HepG2 (cell line): Measurements from ENCODE around the gene ZNF440. TPM values are rescaled to one million over a fixed set of nuclear protein-coding genes. Genes with fewer than 3 reads are reported as not detected.

Experiments used
- ATAC-seq: fragments of 200-7000 bp; cut with Tn5 transposase; 3 replicates; pipeline ENCODE4 v1.9.1; 2020; ENCODE audit warnings: mild to moderate bottlenecking, moderate library complexity
- BruUV-seq: library from RNA; stranded (reverse); fragments of 400-500 nt; replicated peaks from 2 replicates; lab custom pipeline; 2021; lab: Mats Ljungman, UMichigan
- CTCF ChIA-PET: fragments of 300-600 bp; formaldehyde crosslinking; extraction: SDS; loops from one replicate; lab custom pipeline; 2021; ENCODE audit warnings: low total read pairs, inconsistent platforms, low intra/inter-chr PET ratio; lab: Yijun Ruan, JAX
- POLR2A ChIA-PET: fragments of 350-600 bp; sonication (Branson Sonifier 250); formaldehyde crosslinking; loops from one replicate; lab custom pipeline; 2020; ENCODE audit warnings: antibody characterized with exemption, inconsistent platforms; lab: Yijun Ruan, JAX
- DNase-seq: peaks from one replicate; pipeline ENCODE4 v3.0.0-alpha.2; 2015; ENCODE audit warnings: low spot score
- FAIRE-seq: peaks from 3 replicates; lab custom pipeline; 2011; peaks lifted over from hg19 to GRCh38; lab: Jason Lieb, UNC
- H2AFZ ChIP-seq: one replicate; pipeline ENCODE4 v1.6.1; 2011; ENCODE audit warnings: low read length, inconsistent platforms
- H3K27ac ChIP-seq: fragments of 300-600 bp; 3 replicates; pipeline ENCODE4 v1.8.0; 2011; ENCODE audit warnings: mixed run types, mild to moderate bottlenecking, mixed read lengths, low read length, inconsistent platforms; ENCODE audit not compliant: insufficient read depth; ENCODE audit errors: extremely low read length
- H3K27me3 ChIP-seq, 2 experiments: fragments of 200-600 bp in 1 of 2; 2 replicates in 1 of 2; 3 replicates in 1 of 2; pipeline versions ENCODE4 v1.6.0 to v1.8.0; 2011; ENCODE audit warnings: low read length in 2 of 2, mild to moderate bottlenecking in 2 of 2, moderate library complexity in 2 of 2, inconsistent platforms in 1 of 2; ENCODE audit not compliant: insufficient read depth in 2 of 2, control insufficient read depth in 1 of 2
- H3K36me3 ChIP-seq, 2 experiments: fragments of 200-600 bp in 1 of 2; replicated peaks in 1 of 2; 2 replicates in 1 of 2; 3 replicates in 1 of 2; pipeline versions ENCODE4 v1.5.1 to v1.8.0; 2011; ENCODE audit warnings: low read length in 2 of 2, inconsistent platforms in 1 of 2; ENCODE audit not compliant: insufficient read depth in 2 of 2, control insufficient read depth in 1 of 2
- H3K4me1 ChIP-seq: 2 replicates; pipeline ENCODE4 v1.5.1; 2012; ENCODE audit warnings: low read length, inconsistent platforms; ENCODE audit not compliant: insufficient read depth
- H3K4me2 ChIP-seq: 2 replicates; pipeline ENCODE4 v1.6.0; 2011; ENCODE audit warnings: low read depth, low read length, inconsistent platforms
- H3K4me3 ChIP-seq, 3 experiments: fragments of 200-600 bp in 1 of 3; sonication (generic), shearing (Covaris generic) in 1 of 3; replicated peaks in 1 of 3; 2 replicates each; pipeline ENCODE4 v1.5.1; 2011 to 2016; ENCODE audit warnings: low read length in 3 of 3, inconsistent platforms in 2 of 3, low read depth in 2 of 3, mild to moderate bottlenecking in 2 of 3, control low read depth in 1 of 3, mixed read lengths in 1 of 3; ENCODE audit not compliant: insufficient read depth in 1 of 3
- H3K79me2 ChIP-seq: one replicate; pipeline ENCODE4 v1.6.1; 2011; ENCODE audit warnings: low read length, inconsistent platforms; ENCODE audit not compliant: insufficient read depth
- H3K9ac ChIP-seq: 2 replicates; pipeline ENCODE4 v1.6.0; 2011; ENCODE audit warnings: mild to moderate bottlenecking, low read depth, low read length, inconsistent platforms; ENCODE audit not compliant: insufficient read depth
- H3K9me3 ChIP-seq: 2 replicates; pipeline ENCODE4 v1.5.1; 2012; ENCODE audit warnings: mild to moderate bottlenecking, low read length
- H4K20me1 ChIP-seq: 2 replicates; pipeline ENCODE4 v1.6.0; 2011; ENCODE audit warnings: inconsistent platforms, mild to moderate bottlenecking, low read length, moderate library complexity; ENCODE audit not compliant: insufficient read depth
- ADNP ChIP-seq: sonication (generic); formaldehyde crosslinking; IDR thresholded peaks from 2 replicates; pipeline ENCODE4 v1.4.0; 2020; ENCODE audit warnings: missing genetic modification reagents
- AKAP8 ChIP-seq: sonication (generic); formaldehyde crosslinking; IDR thresholded peaks from 2 replicates; pipeline ENCODE4 v1.5.1; 2020; ENCODE audit warnings: mild to moderate bottlenecking, missing genetic modification reagents
- ASH2L ChIP-seq: fragments of 300-600, 200-600 bp; sonication (generic); IDR thresholded peaks from 2 replicates; pipeline ENCODE4 v1.7.0; 2017; ENCODE audit warnings: low read depth, mild to moderate bottlenecking, moderate library complexity, mixed read lengths, low read length; ENCODE audit not compliant: insufficient read length
- JUND ChIP-seq: sonication (generic); formaldehyde crosslinking; IDR thresholded peaks from 2 replicates; pipeline ENCODE4 v1.8.0; 2022; ENCODE audit warnings: mild to moderate bottlenecking, missing genetic modification reagents
- MAFF ChIP-seq: IDR thresholded peaks from 2 replicates; pipeline ENCODE4 v1.6.1; 2011; ENCODE audit warnings: low read depth, low read length, improper control_type of control experiment
- MTERF4 ChIP-seq: sonication (generic); formaldehyde crosslinking; IDR thresholded peaks from 2 replicates; pipeline ENCODE4 v1.8.0; 2023; ENCODE audit warnings: mild to moderate bottlenecking, missing genetic modification reagents
- MYPOP ChIP-seq: sonication (generic); formaldehyde crosslinking; IDR thresholded peaks from 2 replicates; pipeline ENCODE4 v1.8.1; 2023; ENCODE audit warnings: mild to moderate bottlenecking, moderate library complexity, missing genetic modification reagents
- PBX3 ChIP-seq: sonication (generic); formaldehyde crosslinking; IDR thresholded peaks from 2 replicates; pipeline ENCODE4 v1.8.1; 2023; ENCODE audit warnings: missing genetic modification reagents, inconsistent platforms, borderline replicate concordance
- PHF8 ChIP-seq: sonication (generic); formaldehyde crosslinking; IDR thresholded peaks from 2 replicates; pipeline ENCODE4 v1.5.0; 2020; ENCODE audit warnings: missing genetic modification reagents
- SIN3A ChIP-seq: IDR thresholded peaks from 2 replicates; pipeline ENCODE4 v1.6.1; 2011; ENCODE audit warnings: low read depth, mild to moderate bottlenecking, control low read depth, low read length, borderline replicate concordance
- ZNF30 ChIP-seq: sonication (generic); formaldehyde crosslinking; IDR thresholded peaks from 2 replicates; pipeline ENCODE4 v1.5.0; 2020; ENCODE audit warnings: mild to moderate bottlenecking, missing genetic modification reagents
- ZNF33A ChIP-seq: sonication (generic); formaldehyde crosslinking; IDR thresholded peaks from 2 replicates; pipeline ENCODE4 v1.5.1; 2020; ENCODE audit warnings: missing genetic modification reagents, mild to moderate bottlenecking, moderate library complexity, borderline replicate concordance
- ZNF546 ChIP-seq: sonication (generic); formaldehyde crosslinking; conservative IDR thresholded peaks from 2 replicates; pipeline ENCODE4 v1.8.1; 2023; ENCODE audit warnings: mild to moderate bottlenecking, missing genetic modification reagents
- ZNF784 ChIP-seq: sonication (generic); formaldehyde crosslinking; IDR thresholded peaks from 2 replicates; pipeline ENCODE4 v1.5.1; 2020; ENCODE audit warnings: missing genetic modification reagents, mild to moderate bottlenecking, borderline replicate concordance
- WGBS: methylation state at CpG from one replicate; pipeline ENCODE4 v1.1.6; 2017; ENCODE audit warnings: low lambda C conversion rate; 5-methylcytosine and 5-hydroxymethylcytosine counted together
- in situ Hi-C: cut with HindIII; loops from 2 replicates; pipeline ENCODE4 v1.10.0; 2017; ENCODE audit warnings: low pct_unique_long_range_greater_than_20kb; ENCODE audit not compliant: extremely low pct_ligation_motif_present
- intact Hi-C: fragments of 100-400 bp; cut with micrococcal nuclease; formaldehyde crosslinking; loops from one replicate; pipeline ENCODE4 v1.10.0; 2022; ENCODE audit not compliant: unreplicated experiment
- polyA plus RNA-seq, 8 experiments: library from polyadenylated mRNA; depleted of rRNA in 3 of 8; stranded (reverse) in 7 of 8; unstranded in 1 of 8; fragments of >200 nt; fragmentation: Illumina TruSeq in 4 of 8; extraction: Trizol in 4 of 8; gene quantifications; 2 replicates each; pipeline versions ENCODE4 v1.2.1 to v1.2.3, GENCODE V29; 2011 to 2016; ENCODE audit warnings: low read depth in 4 of 8, missing spikeins in 1 of 8, mixed read lengths in 1 of 8; ENCODE audit not compliant: insufficient read depth in 1 of 8
- total RNA-seq, 5 experiments: library from RNA; depleted of rRNA; stranded (reverse); fragments of >200 nt; fragmentation: Illumina TruSeq; extraction: Trizol; gene quantifications; 2 replicates each; pipeline ENCODE4 v1.2.3, GENCODE V29; 2016; ENCODE audit warnings: low read depth in 1 of 5

ZNF440 gene
- total and polyA plus RNA-seq, 2 of the 13 experiments (the other 11 are each of a cell fraction or from before 2014, with no cell fraction given) = 2.7 to 12.4 TPM

- TF ChIP-seq MTERF4 = no peak
Measured at GRCh38 chr19:11853358-11853757, 39.3 kb downstream of the ZNF440 start (continued).

- POLR2A ChIA-PET = no interaction called here
- H3K9ac ChIP-seq = no peak overlapping the region
- no peaks in the 10 kb centered on the region for H3K79me2 ChIP-seq
- no peak overlapping the region for H3K4me2 ChIP-seq
- ATAC-seq = no peak
- TF ChIP-seq ZNF30 (CRISPR knock-in tag) (no peak), ASH2L (no peak), ZNF33A (CRISPR knock-in tag) (no peak), AKAP8 (no peak), ZNF784 (CRISPR knock-in tag) (no peak), ZNF546 (CRISPR knock-in tag) (no peak), MAFF (no peak), PBX3 (CRISPR knock-in tag) (no peak), JUND (CRISPR knock-in tag) (no peak), SIN3A (no peak), MYPOP (CRISPR knock-in tag) (no peak), PHF8 (CRISPR knock-in tag) (no peak), ADNP (CRISPR knock-in tag) (no peak)
- TF ChIP-seq, all 625 proteins: peak for 0
- WGBS = 85% methylated on average over 12 of the region's 12 CpGs
- Histone ChIP-seq H3K27ac (no peak overlapping the region), H2AFZ (no peak overlapping the region), H4K20me1 (no peaks in the 10 kb centered on the region), H3K4me3 (no peak overlapping the region), H3K36me3 (no peaks in the 10 kb centered on the region), H3K27me3 (no peaks in the 10 kb centered on the region), H3K4me1 (no peaks in the 10 kb centered on the region), H3K9me3 (no peaks in the 10 kb centered on the region)
- DNase-seq (no peak), FAIRE-seq (no peak)
- in situ Hi-C loops (no loop called here), intact Hi-C loops (no loop called here)
- BruUV-seq = no TSS peak
- CTCF ChIA-PET = no interaction called here
Measured at GRCh38 chr19:11856596-11857250, 42.6 kb downstream of the ZNF440 start.
